WERI-Rb-1 (cell line): ENCODE measurements around the gene NAAA.
"Not testable (repeated sequence)": the region's sequence is repeated elsewhere in the genome, so short reads cannot be mapped to it uniquely, and the experiment has no call there.

Experiments
- DNase-seq: peaks from one replicate; pipeline ENCODE4 v3.0.0-alpha.2; 2020
- H3K27ac ChIP-seq: fragments of 250-450 bp; sonication (Bioruptor Pico); 2 replicates; pipeline ENCODE4 v1.5.1; 2020; ENCODE audit warnings: mild to moderate bottlenecking, moderate library complexity
- H3K27me3 ChIP-seq: fragments of 250-450 bp; sonication (Bioruptor Pico); 2 replicates; pipeline ENCODE4 v1.5.1; 2021; ENCODE audit warnings: mild to moderate bottlenecking, low read depth, moderate library complexity; ENCODE audit not compliant: insufficient read depth, severe bottlenecking
- H3K36me3 ChIP-seq: fragments of 250-450 bp; sonication (Bioruptor Pico); 2 replicates; pipeline ENCODE4 v1.5.1; 2020; ENCODE audit warnings: mild to moderate bottlenecking, moderate library complexity
- H3K4me3 ChIP-seq: 2 replicates; pipeline ENCODE4 v1.5.1; 2011; ENCODE audit warnings: low read depth, mild to moderate bottlenecking, control low read depth, low read length
- H3K9me3 ChIP-seq: fragments of 250-450 bp; sonication (Bioruptor Pico); 2 replicates; pipeline ENCODE4 v1.5.1; 2021; ENCODE audit warnings: mild to moderate bottlenecking, moderate library complexity; ENCODE audit not compliant: severe bottlenecking
- TF ChIP-seq, protein P1 (sequence below): IDR thresholded peaks from 2 replicates; pipeline ENCODE4 v1.5.1; 2011; ENCODE audit warnings: low read depth, mild to moderate bottlenecking, control low read depth, inconsistent platforms, low read length

The NAAA gene

DNA sequence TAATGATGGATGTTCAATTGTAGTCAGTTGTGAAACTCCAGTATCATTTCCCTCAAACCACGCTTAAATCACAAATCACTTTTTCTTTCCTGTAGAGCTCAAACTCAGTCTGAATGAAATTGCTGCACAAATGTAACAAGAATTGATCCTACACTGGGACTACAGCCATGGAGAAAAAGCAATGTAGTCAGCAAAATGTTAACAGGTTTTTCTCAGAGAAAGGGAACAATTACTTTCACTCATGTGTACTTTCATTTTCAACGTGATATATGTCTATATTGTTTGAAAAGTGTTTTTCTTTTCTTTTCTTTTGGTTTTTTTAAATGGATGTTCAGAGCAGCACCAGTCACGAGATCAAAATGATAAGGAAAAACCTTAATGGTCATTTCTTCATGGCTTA lies 27.3 kb upstream of the NAAA start:
- no peaks in the 10 kb centered on the region for H3K27me3 ChIP-seq

GRCh38 chr4:75963558-75963957 lies 22.7 kb upstream of the NAAA start:
- no peak for DNase-seq
- Histone ChIP-seq H3K4me3 (no peak overlapping the region), H3K36me3 (peaks cover 81% of the 10 kb centered on the region), H3K27me3 (no peaks in the 10 kb centered on the region), H3K9me3 (peaks cover 2% of the 10 kb centered on the region), H3K27ac (no peak overlapping the region)
- TF ChIP-seq, protein P1, sequence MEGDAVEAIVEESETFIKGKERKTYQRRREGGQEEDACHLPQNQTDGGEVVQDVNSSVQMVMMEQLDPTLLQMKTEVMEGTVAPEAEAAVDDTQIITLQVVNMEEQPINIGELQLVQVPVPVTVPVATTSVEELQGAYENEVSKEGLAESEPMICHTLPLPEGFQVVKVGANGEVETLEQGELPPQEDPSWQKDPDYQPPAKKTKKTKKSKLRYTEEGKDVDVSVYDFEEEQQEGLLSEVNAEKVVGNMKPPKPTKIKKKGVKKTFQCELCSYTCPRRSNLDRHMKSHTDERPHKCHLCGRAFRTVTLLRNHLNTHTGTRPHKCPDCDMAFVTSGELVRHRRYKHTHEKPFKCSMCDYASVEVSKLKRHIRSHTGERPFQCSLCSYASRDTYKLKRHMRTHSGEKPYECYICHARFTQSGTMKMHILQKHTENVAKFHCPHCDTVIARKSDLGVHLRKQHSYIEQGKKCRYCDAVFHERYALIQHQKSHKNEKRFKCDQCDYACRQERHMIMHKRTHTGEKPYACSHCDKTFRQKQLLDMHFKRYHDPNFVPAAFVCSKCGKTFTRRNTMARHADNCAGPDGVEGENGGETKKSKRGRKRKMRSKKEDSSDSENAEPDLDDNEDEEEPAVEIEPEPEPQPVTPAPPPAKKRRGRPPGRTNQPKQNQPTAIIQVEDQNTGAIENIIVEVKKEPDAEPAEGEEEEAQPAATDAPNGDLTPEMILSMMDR, result no peak

More for the DNA sequence above, 27.3 kb upstream of the NAAA start:
- Histone ChIP-seq H3K36me3 (peaks cover 78% of the 10 kb centered on the region), H3K4me3 (no peak overlapping the region), H3K9me3 (peaks cover 2% of the 10 kb centered on the region), H3K27ac (no peak overlapping the region)
- TF ChIP-seq, protein P1, result no peak
- DNase-seq, result no peak

DNA sequence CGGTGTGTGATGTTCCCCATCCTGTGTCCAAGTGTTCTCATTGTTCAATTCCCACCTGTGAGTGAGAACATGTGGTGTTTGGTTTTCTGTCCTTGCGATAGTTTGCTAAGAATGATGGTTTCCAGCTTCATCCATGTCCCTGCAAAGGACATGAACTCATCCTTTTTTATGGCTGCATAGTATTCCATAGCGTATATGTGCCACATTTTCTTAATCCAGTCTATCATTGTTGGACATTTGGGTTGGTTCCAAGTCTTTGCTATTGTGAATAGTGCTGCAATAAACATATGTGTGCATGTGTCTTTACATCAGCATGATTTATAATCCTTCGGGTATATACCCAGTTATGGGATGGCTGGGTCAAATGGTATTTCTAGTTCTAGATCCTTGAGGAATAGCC lies 21.3 kb upstream of the NAAA start:
- H3K36me3 ChIP-seq, result peaks cover 82% of the 10 kb centered on the region
- not testable (repeated sequence) for H3K4me3 ChIP-seq, H3K9me3 ChIP-seq, H3K27ac ChIP-seq, DNase-seq, H3K27me3 ChIP-seq

DNA sequence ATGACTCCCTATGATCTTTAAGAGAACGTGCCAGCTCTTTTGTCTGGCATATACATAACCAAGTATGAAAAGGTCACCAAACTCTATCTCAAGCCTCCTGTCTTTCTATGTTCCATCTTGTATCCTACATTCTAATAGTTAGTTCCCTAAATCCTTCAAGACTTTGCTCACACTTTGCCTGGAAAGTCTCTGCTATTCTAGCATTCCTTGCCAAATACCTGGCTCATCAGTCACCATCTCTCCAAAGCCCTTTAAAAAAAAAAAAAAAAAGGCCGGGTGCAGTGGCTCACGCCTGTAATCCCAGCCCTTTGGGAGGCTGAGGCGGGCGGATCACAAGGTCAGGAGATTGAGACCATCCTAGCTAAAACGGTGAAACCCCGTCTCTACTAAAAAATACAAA lies 17.7 kb upstream of the NAAA start:
- DNase-seq, H3K9me3 ChIP-seq, H3K27ac ChIP-seq, H3K27me3 ChIP-seq, H3K4me3 ChIP-seq: not testable (repeated sequence)
- peaks cover 82% of the 10 kb centered on the region for H3K36me3 ChIP-seq

DNA sequence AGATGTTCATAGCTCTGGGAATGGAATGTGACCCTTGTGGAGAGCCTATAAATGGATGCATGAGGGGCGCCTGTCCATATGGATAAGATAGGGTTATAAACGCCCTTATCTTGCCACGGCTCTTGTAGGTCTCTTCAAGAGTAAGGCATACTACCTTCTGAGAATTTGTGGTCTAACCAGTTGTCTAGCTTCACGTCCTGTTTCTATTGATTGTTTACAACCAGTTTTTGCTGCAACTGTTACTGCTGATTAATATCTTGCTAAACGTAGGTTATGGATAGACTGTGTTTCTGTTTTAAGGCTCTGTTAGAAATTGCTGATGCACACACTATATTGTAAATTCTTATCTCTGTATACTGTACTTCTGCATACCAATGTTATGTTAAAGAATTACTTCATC lies 14.0 kb upstream of the NAAA start:
- not testable (repeated sequence) for H3K9me3 ChIP-seq, H3K27ac ChIP-seq, H3K4me3 ChIP-seq, DNase-seq, H3K27me3 ChIP-seq
- peaks cover 74% of the 10 kb centered on the region for H3K36me3 ChIP-seq

GRCh38 chr4:75953509-75953908 lies 12.7 kb upstream of the NAAA start:
- H3K36me3 ChIP-seq, result peaks cover 66% of the 10 kb centered on the region

GRCh38 chr4:75950213-75950815 lies 9.5 kb upstream of the NAAA start:
- TF ChIP-seq, protein P1, result no peak
- DNase-seq, result no peak
- Histone ChIP-seq H3K4me3 (no peak overlapping the region), H3K27me3 (no peaks in the 10 kb centered on the region), H3K9me3 (no peaks in the 10 kb centered on the region), H3K36me3 (peaks cover 51% of the 10 kb centered on the region), H3K27ac (no peak overlapping the region)

More at GRCh38 chr4:75953509-75953908, 12.7 kb upstream of the NAAA start:
- TF ChIP-seq, protein P1, result no peak
- Histone ChIP-seq H3K4me3 (no peak overlapping the region), H3K27ac (no peak overlapping the region), H3K9me3 (no peaks in the 10 kb centered on the region), H3K27me3 (no peaks in the 10 kb centered on the region)
- no peak for DNase-seq
